Body of pancreas (tissue), 4 donors: ENCODE results near the gene P3H4. TPM values are rescaled to one million over a fixed set of nuclear protein-coding genes. Genes with fewer than 3 reads are reported as not detected.
A peak's percentile ranks its signal among the peaks of the same experiment; 100 is the strongest.

Experiments used
- ATAC-seq: fragments of 150-250 bp; one replicate; pipeline ENCODE4 v1.9.1; 2016
- DNase-seq, 4 donors: peaks; one replicate each; pipeline ENCODE4 v3.0.0-alpha.2; 2019
- H3K27ac ChIP-seq, 4 donors: fragments of 200-600 bp; sonication (generic); 1 replicate in 3 of 4; 2 replicates in 1 of 4; pipeline versions ENCODE4 v1.5.1 to v1.6.1; 2016 to 2019; ENCODE audit warnings: mild to moderate bottlenecking in 1 of 4, mixed read lengths in 1 of 4, moderate library complexity in 1 of 4
- H3K27me3 ChIP-seq, 2 donors: fragments of 200-600 bp; sonication (generic); one replicate each; pipeline ENCODE4 v1.6.0; 2016; ENCODE audit warnings: mild to moderate bottlenecking in 1 of 2
- H3K36me3 ChIP-seq, 2 donors: fragments of 200-600 bp; sonication (generic); replicated peaks in 1 of 2; 2 replicates each; pipeline ENCODE4 v1.5.1; 2016; ENCODE audit warnings: low read depth in 2 of 2; ENCODE audit not compliant: insufficient read depth in 1 of 2
- H3K4me1 ChIP-seq: fragments of 200-600 bp; sonication (generic); one replicate; pipeline ENCODE4 v1.6.0; 2016
- H3K4me3 ChIP-seq, 2 donors: fragments of 200-600 bp; sonication (generic); 1 replicate in 1 of 2; 2 replicates in 1 of 2; pipeline ENCODE4 v1.5.1; 2016 to 2019
- H3K9me3 ChIP-seq, 3 donors: fragments of 200-600 bp; sonication (generic); 1 replicate in 2 of 3; 2 replicates in 1 of 3; pipeline ENCODE4 v1.5.1; 2016
- CTCF ChIP-seq, 7 experiments: fragments of 450-650 bp in 4 of 7; fragments of 200-600 bp in 3 of 7; sonication (generic) in 3 of 7; IDR thresholded peaks; one replicate each; pipeline ENCODE4 v1.5.1; 2016 to 2019; ENCODE audit warnings: antibody characterized with exemption in 7 of 7
- POLR2A ChIP-seq, 3 donors: fragments of 450-650 bp; IDR thresholded peaks; one replicate each; pipeline ENCODE4 v1.6.1; 2016; ENCODE audit warnings: antibody characterized with exemption in 3 of 3, mild to moderate bottlenecking in 2 of 3
- WGBS, 2 donors: methylation state at CpG; one replicate each; pipeline ENCODE4 v1.1.5; 2017; 5-methylcytosine and 5-hydroxymethylcytosine counted together
- intact Hi-C: fragments of 100-400 bp; cut with DNase I; formaldehyde crosslinking; loops from one replicate; pipeline ENCODE4 v1.15.1; 2023
- total RNA-seq, 2 donors: library from RNA; depleted of rRNA; stranded (reverse); fragments of >200 nt; gene quantifications; one replicate each; pipeline ENCODE4 v1.1.0, GENCODE V29; 2016

Gene P3H4
- total RNA-seq, 2 donors from 2014 or later, result 18.4 to 22.7 TPM

GRCh38 chr17:41773190-41773588 is 38.6 kb downstream of the P3H4 start:
- TF ChIP-seq POLR2A (IDR thresholded peaks at IDR 0.05) (peak in 2 of 3 donors; percentile 28 to 29), CTCF (IDR thresholded peaks at IDR 0.05) (no peak)
- H3K4me1 ChIP-seq, result peaks cover 62% of the 10 kb centered on the region

GRCh38 chr17:41772586-41773189 is 39.1 kb downstream of the P3H4 start:
- H3K36me3 ChIP-seq, result peaks cover 17 to 21% of the 10 kb centered on the region in 2 donors
- TF ChIP-seq POLR2A (IDR thresholded peaks at IDR 0.05) (no peak), CTCF (IDR thresholded peaks at IDR 0.05) (no peak)
- H3K27ac ChIP-seq, result peak overlapping the region; percentile 67 to 78 (median 75)
- H3K9me3 ChIP-seq, result no peaks in the 10 kb centered on the region
- no peak overlapping the region for H3K4me3 ChIP-seq
- no peaks in the 10 kb centered on the region for H3K27me3 ChIP-seq
- WGBS, 2 donors, result 48 to 53% methylated on average over 10 to 19 of the region's 19 CpGs
- ATAC-seq (no peak), DNase-seq (no peak)
- intact Hi-C loops, result no loop called here
- peaks cover 57% of the 10 kb centered on the region for H3K4me1 ChIP-seq

More at GRCh38 chr17:41773190-41773588, 38.6 kb downstream of the P3H4 start:
- H3K9me3 ChIP-seq, result no peaks in the 10 kb centered on the region
- no peak overlapping the region for H3K4me3 ChIP-seq
- H3K27me3 ChIP-seq, result no peaks in the 10 kb centered on the region
- intact Hi-C loops, result no loop called here
- peak; percentile 50 for ATAC-seq
- H3K36me3 ChIP-seq, result peaks cover 13 to 16% of the 10 kb centered on the region in 2 donors
- DNase-seq, result peak; percentile 58 to 92 (median 81)
- H3K27ac ChIP-seq, result peak overlapping the region; percentile 67 to 78 (median 75)
- WGBS, 2 donors, result 18 to 40% methylated on average over 2 to 12 of the region's 12 CpGs

- no peak overlapping the region for H3K4me3 ChIP-seq
- TF ChIP-seq POLR2A (IDR thresholded peaks at IDR 0.05) (no peak), CTCF (IDR thresholded peaks at IDR 0.05) (no peak)
- 21% methylated on average over 4 of the region's 4 CpGs; no CpG with 5 or more reads in 1 of the 2 donors for WGBS, 2 donors
- intact Hi-C loops, result no loop called here
- peak overlapping the region; percentile 67 to 78 (median 75) for H3K27ac ChIP-seq
- DNase-seq (peak; percentile 74 to 86 (median 81)), ATAC-seq (peak; percentile 72)
- H3K9me3 ChIP-seq, result no peaks in the 10 kb centered on the region
- no peaks in the 10 kb centered on the region for H3K27me3 ChIP-seq
- peaks cover 21 to 26% of the 10 kb centered on the region in 2 donors for H3K36me3 ChIP-seq
- H3K4me1 ChIP-seq, result peaks cover 52% of the 10 kb centered on the region
These were observed 39.5 kb downstream of the P3H4 start for GRCh38 chr17:41772218-41772585.

- intact Hi-C loops, result no loop called here
- Histone ChIP-seq H3K4me1 (peaks cover 46% of the 10 kb centered on the region), H3K36me3 (peaks cover 26 to 29% of the 10 kb centered on the region in 2 donors), H3K27me3 (no peaks in the 10 kb centered on the region), H3K9me3 (no peaks in the 10 kb centered on the region), H3K27ac (peak overlapping the region in 3 of 4 donors; percentile 67 to 78 (median 72)), H3K4me3 (no peak overlapping the region)
- DNase-seq (no peak), ATAC-seq (no peak)
- TF ChIP-seq POLR2A (IDR thresholded peaks at IDR 0.05), result no peak
- TF ChIP-seq CTCF (IDR thresholded peaks at IDR 0.05), result no peak
- 78 to 96% methylated on average over 4 to 17 of the region's 17 CpGs for WGBS, 2 donors
These were observed 40.2 kb downstream of the P3H4 start for GRCh38 chr17:41771389-41772206.
